Nephron progenitor cell (in vitro differentiated cells): ENCODE measurements around the gene C19orf12.

Experiments
- DNase-seq: peaks from one replicate; pipeline ENCODE4 v3.0.0; 2021
- H3K27ac Mint-ChIP-seq: 2 replicates; pipeline ENCODE4 v1.8.0; 2021; ENCODE audit warnings: mild to moderate bottlenecking, moderate library complexity, mixed read lengths
- H3K27me3 Mint-ChIP-seq: 2 replicates; pipeline ENCODE4 v1.8.0; 2021; ENCODE audit warnings: mild to moderate bottlenecking, low read depth, mixed read lengths; ENCODE audit not compliant: poor library complexity
- H3K36me3 Mint-ChIP-seq: 2 replicates; pipeline ENCODE4 v1.8.0; 2021; ENCODE audit warnings: low read depth, mixed read lengths
- H3K4me1 Mint-ChIP-seq: 2 replicates; pipeline ENCODE4 v1.8.0; 2021; ENCODE audit warnings: mixed read lengths
- H3K4me3 Mint-ChIP-seq: 2 replicates; pipeline ENCODE4 v1.8.0; 2021; ENCODE audit warnings: mild to moderate bottlenecking, moderate library complexity, mixed read lengths
- H3K9me3 Mint-ChIP-seq: 2 replicates; pipeline ENCODE4 v1.8.0; 2021; ENCODE audit warnings: mild to moderate bottlenecking, moderate library complexity, mixed read lengths
- CTCF ChIP-seq: fragments of 200-600 bp; sonication (generic); IDR thresholded peaks from 2 replicates; pipeline ENCODE4 v1.5.0; 2021; ENCODE audit warnings: antibody characterized with exemption

C19orf12 gene

GRCh38 chr19:29751932-29752331 lies 36.9 kb upstream of the C19orf12 start:
- no peaks in the 10 kb centered on the region for H3K9me3 Mint-ChIP-seq
- no peak for TF ChIP-seq CTCF
- H3K27ac Mint-ChIP-seq, result no peak overlapping the region
- no peak for DNase-seq
- H3K4me1 Mint-ChIP-seq, result no peaks in the 10 kb centered on the region
- H3K4me3 Mint-ChIP-seq, result no peak overlapping the region
- peaks cover 5% of the 10 kb centered on the region for H3K27me3 Mint-ChIP-seq
- H3K36me3 Mint-ChIP-seq, result no peaks in the 10 kb centered on the region

GRCh38 chr19:29750001-29750400 lies 34.9 kb upstream of the C19orf12 start:
- H3K4me3 Mint-ChIP-seq, result no peak overlapping the region
- no peak for DNase-seq
- H3K27me3 Mint-ChIP-seq, result peaks cover 14% of the 10 kb centered on the region
- H3K36me3 Mint-ChIP-seq, result no peaks in the 10 kb centered on the region
- no peaks in the 10 kb centered on the region for H3K9me3 Mint-ChIP-seq
- H3K27ac Mint-ChIP-seq, result no peak overlapping the region
- H3K4me1 Mint-ChIP-seq, result peaks cover 9% of the 10 kb centered on the region
- TF ChIP-seq CTCF, result no peak

- TF ChIP-seq CTCF, result no peak
- no peak for DNase-seq
- no peak overlapping the region for H3K4me3 Mint-ChIP-seq
- no peaks in the 10 kb centered on the region for H3K9me3 Mint-ChIP-seq
- H3K36me3 Mint-ChIP-seq, result no peaks in the 10 kb centered on the region
- H3K27ac Mint-ChIP-seq, result no peak overlapping the region
- peaks cover 14% of the 10 kb centered on the region for H3K27me3 Mint-ChIP-seq
- peaks cover 9% of the 10 kb centered on the region for H3K4me1 Mint-ChIP-seq
Measured at GRCh38 chr19:29748996-29749849, 34.2 kb upstream of the C19orf12 start.

- peaks cover 13% of the 10 kb centered on the region for H3K4me1 Mint-ChIP-seq
- no peak overlapping the region for H3K4me3 Mint-ChIP-seq
- H3K36me3 Mint-ChIP-seq, result no peaks in the 10 kb centered on the region
- H3K27me3 Mint-ChIP-seq, result peaks cover 20% of the 10 kb centered on the region
- peak overlapping the region; percentile 19 for H3K27ac Mint-ChIP-seq
- DNase-seq, result peak; percentile 34
- no peaks in the 10 kb centered on the region for H3K9me3 Mint-ChIP-seq
- TF ChIP-seq CTCF, result peak; percentile 19
Measured at GRCh38 chr19:29745253-29745652, 30.2 kb upstream of the C19orf12 start.

- H3K27me3 Mint-ChIP-seq, result peaks cover 20% of the 10 kb centered on the region
- no peak for TF ChIP-seq CTCF
- H3K9me3 Mint-ChIP-seq, result no peaks in the 10 kb centered on the region
- H3K4me3 Mint-ChIP-seq, result no peak overlapping the region
- no peak for DNase-seq
- peaks cover 13% of the 10 kb centered on the region for H3K4me1 Mint-ChIP-seq
- no peaks in the 10 kb centered on the region for H3K36me3 Mint-ChIP-seq
- no peak overlapping the region for H3K27ac Mint-ChIP-seq
Measured at GRCh38 chr19:29743681-29744080, 28.6 kb upstream of the C19orf12 start.

- H3K4me1 Mint-ChIP-seq, result peaks cover 13% of the 10 kb centered on the region
- H3K9me3 Mint-ChIP-seq, result no peaks in the 10 kb centered on the region
- peaks cover 18% of the 10 kb centered on the region for H3K27me3 Mint-ChIP-seq
- no peaks in the 10 kb centered on the region for H3K36me3 Mint-ChIP-seq
- no peak overlapping the region for H3K4me3 Mint-ChIP-seq
- DNase-seq, result no peak
- H3K27ac Mint-ChIP-seq, result no peak overlapping the region
- no peak for TF ChIP-seq CTCF
Measured at GRCh38 chr19:29741776-29742175, 26.7 kb upstream of the C19orf12 start.
